ENCODE results near the gene MBD6.
A peak's percentile ranks its signal among the peaks of the same experiment; 100 is the strongest.
"Not testable (repeated sequence)": the region's sequence is repeated elsewhere in the genome, so short reads cannot be mapped to it uniquely, and the experiment has no call there.

The MBD6 gene

DNA sequence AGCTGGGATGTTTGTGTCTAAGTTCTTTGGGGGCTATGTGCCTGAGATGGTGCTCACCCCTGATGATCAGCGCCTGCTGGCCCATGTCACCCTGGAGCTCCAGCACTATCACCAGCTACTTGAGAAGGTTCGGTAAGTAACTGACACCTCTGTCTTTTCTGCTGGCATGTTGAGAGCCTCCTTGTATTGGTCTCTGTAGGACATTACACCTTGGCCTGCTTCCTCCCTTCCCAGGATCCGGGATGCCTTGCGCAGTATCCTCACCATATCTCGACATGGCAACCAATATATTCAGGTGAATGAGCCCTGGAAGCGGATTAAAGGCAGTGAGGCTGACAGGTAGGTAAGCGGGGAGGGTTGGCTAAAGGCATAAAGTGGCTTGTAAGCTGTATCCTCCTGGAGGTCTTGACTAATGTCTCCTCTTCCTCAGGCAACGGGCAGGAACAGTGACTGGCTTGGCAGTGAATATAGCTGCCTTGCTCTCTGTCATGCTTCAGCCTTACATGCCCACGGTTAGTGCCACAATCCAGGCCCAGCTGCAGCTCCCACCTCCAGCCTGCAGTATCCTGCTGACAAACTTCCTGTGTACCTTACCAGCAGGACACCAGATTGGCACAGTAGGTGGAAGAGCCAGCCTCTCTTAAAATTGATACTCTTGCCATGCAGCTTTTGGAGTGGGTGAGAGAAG, 7.8 kb upstream of the MBD6 start:
- no peak for DNase-seq (ENCODE audit: low read depth in 2 of 2)

DNA sequence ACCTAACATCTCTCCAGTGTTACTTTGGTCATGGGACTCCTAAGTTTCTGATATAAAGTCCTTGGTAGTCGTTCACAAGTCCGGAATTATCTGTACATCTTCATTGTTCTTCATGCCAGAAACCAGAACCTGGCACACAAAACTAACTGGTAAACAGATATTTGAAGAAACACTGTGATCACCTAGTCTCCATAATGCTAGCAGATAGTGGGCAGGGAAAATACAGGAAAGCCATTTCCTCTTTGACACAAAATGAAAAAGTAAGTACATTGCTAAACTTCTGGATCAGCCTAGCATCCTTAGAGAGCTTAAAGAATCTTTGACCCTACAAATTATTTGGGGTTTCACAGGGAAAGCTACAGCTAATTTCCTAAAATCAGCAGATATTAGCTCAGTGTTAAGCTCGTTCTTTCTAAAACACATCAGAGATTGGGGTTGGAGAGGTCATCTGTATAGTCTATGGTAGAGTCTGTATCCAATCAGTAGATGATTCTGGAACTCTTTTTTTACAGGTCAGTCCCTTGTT, 7.2 kb upstream of the MBD6 start:
- DNase-seq (ENCODE audit: low read depth in 2 of 2): no peak

DNA sequence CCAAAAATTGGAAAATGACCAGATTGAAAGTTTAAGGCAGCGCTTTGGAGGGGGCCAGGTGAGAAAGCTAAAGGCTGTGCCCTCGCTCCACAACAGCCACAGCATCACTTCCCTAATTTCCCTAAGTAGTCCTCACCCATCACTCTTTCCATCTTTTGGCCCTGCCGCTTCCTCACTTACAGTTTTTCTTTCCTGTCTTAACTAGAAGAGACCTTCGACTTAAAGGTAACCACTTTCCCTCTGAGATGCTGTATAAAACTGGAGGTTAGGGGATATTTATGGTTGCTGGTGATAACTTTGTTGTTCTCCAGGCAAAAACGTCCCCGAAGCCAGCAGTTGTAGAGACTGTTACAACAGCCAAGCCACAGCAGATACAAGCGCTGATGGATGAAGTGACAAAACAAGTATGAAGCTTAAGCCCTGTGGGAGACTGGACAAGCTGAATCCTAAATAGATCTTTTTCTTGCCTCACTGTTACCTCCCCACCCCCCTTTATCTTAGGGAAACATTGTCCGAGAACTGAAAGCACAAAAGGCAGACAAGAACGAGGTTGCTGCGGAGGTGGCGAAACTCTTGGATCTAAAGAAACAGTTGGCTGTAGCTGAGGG, 6.6 kb upstream of the MBD6 start:
- DNase-seq (ENCODE audit: low read depth in 2 of 2): no peak

DNA sequence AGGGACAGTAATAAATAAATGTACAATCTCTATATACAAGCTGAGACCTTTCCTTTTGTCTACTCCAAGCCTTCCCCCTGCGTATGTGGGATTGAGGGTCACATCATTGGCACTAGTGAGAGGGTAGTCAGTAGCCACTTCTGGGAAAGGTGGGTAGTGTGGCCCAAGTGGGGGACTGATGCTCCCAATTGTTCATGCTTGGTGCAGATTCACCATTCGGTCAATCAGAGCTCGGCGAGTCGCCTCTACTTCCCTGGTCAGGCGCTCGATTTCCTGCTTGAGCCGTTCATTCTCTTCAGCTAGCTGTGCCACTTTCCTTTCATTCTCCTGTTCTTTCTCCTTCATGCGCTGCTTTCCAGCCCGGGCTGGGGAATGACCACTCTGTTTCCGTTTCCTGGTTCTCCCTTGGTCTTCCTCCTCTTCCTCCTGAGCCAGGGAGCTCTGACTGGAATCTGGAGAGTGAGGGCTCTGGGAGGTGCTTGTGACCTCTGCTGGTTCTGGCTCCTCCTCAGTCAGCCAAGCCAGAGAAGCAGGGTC, 5.9 kb upstream of the MBD6 start:
- DNase-seq (ENCODE audit: low read depth in 2 of 2): no peak

DNA sequence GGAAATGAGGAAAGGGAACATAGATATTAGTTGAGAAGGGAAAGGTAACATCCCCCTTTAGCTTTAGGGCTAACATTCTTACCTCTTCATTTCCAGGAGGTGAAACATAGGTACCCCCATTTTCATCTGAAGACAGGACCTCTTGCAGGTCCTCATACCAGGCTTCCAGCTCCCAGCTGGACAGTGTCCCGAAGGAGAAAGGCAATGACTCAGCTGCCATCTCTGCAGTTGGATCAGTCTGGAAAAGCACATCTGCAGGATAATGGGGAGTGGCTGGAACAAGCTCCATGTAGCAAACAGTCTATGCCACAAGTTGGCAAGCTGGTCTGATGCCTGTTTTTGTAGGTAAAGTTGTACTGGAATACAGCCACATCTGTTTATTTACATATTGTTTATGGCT, 5.4 kb upstream of the MBD6 start:
- DNase-seq (ENCODE audit: low read depth in 2 of 2): no peak

DNA sequence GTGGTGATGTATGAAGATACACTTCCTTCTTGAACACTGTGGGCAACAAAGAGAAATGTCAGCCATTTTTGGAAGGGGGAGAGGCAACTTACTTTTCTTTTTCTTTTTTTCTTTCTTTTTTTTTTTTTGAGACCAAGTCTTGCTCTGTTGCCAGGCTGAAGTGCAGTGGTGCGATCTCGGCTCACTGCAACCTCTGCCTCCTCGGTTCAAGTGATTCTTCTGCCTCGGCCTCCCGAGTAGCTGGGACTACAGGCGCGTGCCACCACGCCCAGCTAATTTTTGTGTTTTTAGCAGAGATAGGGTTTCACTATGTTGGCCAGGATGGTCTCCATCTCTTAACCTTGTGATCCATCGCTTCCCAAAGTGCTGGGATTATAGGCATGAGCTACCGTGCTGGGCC, 4.9 kb upstream of the MBD6 start:
- DNase-seq (ENCODE audit: low read depth in 2 of 2): not testable (repeated sequence)

DNA sequence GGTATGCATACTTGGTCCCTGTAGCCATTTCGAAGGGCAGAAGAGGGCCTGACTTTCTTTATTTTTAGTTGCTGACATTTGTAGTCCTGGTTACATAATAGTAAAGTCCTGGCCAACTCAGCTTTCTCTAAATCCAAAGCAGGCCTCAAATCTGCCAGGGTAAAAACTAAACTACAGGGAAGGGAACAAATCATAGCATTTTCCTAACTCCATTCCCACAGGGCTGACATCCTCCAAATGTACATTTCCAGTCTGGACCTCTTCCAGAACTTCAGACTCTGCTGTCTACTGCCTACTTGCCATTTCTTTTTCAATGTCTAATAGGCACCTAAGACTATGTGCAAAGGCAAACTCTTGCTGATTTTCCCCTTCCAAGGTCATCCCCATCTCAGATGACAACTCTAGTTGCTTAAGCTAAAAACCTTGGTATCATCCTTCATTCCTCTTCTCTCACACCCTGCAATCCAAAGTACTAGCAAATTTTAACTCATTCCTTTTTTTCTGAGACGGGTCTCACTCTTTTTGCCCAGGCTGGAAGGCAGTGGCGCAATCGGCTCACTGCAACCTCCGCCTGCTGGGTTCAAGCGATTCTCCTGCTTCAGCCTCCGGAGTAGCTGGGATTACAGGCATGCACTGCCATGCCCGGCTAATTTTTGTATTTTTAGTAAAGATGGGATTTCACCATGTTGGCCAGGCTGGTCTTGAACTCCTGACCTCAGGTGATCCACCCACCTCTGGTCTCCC, 4.3 kb upstream of the MBD6 start:
- no peak for DNase-seq (ENCODE audit: low read depth in 2 of 2)

DNA sequence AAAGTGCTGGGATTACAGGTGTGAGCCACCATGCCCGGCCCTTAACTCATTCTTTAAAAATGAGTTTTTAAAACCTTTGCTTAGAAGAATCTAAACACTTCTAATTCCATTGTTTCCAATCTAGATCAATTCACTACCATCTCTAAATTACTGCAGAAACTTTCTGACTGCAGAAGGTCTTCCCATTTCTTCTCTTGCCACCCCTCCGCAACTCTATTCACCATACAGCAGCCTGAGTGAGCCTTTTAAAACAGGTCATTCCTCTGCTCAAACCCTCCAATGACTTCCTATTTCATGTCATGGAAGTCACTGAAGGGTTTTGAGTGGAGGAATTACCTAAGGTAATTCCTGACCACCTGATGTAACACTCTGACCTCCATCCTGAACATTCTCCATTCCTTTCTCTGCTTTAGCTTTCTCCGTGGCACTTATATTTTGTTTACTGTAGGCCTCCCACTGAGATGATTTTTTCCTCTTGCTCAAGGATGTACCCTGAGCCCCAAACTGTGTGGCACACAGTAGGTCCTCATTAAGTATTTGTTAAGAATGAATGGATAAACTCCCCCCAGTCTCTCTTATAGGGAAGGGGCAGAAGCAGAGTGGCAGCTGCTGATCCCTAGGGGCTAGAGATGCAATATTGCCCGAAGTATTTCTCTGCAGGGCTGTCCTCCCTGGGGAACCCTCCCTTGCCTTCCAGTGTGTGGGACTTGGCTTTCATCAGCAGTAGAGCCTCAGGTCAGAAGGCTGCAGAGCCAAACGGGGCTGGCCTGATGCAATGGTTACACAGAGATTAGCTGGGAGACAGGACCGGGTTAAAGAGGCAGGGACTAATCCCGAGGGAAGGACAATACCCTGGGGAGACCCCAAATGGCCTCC, 3.5 kb upstream of the MBD6 start:
- DNase-seq (ENCODE audit: low read depth in 2 of 2): no peak

DNA sequence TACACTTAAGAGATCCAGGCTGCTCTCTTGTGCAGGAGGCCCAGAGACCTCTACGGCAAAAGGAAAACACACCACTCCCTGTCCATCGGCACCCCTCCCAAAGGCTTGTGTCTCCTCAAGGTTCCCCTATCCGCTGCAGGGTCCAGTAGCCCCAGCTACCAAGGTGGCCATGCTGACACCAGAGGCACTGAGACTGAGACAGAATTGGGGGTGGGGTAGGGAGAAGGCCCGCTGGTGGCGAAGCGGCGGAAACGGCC, 2.9 kb upstream of the MBD6 start:
- peak in 1 of 2 donors; percentile 15 for DNase-seq (ENCODE audit: low read depth in 2 of 2)

DNA sequence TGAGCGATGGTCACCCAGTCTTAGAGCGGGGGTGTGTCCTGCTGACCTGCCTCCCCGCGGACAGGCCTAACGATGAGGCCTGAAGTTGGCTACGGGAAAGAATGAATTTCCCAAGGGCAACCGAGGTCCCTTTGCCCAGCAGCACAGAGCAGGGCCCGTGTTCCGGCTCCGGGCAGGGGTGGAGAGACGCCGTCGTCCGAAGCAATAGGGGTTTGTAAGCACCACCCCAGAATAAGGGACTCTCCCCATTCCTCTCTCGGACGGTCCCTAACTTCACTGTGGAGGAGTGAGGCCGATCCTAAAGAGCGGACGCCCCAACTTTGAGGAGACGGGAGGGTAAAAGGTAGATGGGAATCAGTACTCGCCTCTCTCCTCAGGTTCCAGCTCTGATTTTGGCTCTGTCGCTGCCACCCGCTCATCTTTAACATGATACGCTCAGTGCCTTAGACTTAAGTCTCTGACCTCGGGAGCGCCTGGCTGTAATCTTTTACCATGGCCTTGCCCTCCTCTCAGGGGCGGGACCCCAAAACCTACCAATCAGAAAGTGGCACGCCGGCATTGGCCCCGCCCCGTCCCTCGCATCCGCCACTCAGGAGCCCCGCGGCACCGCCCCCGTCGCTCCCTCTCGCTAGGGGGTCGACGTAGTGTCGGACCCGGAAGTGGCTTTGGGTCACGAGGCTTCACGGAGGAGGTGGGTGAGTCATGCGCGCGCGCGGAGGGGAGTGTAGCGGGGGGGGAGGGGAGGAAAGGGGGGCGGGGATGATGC, 2.4 kb upstream of the MBD6 start, which contains the start of gene DDIT3:
DDIT3 (minus strand) TSS at position 462 of the 766 bp plus-strand sequence. CDS start 3,108 bp downstream, outside the sequence.
- DNase-seq (ENCODE audit: low read depth in 2 of 2): peak; percentile 99

DNA sequence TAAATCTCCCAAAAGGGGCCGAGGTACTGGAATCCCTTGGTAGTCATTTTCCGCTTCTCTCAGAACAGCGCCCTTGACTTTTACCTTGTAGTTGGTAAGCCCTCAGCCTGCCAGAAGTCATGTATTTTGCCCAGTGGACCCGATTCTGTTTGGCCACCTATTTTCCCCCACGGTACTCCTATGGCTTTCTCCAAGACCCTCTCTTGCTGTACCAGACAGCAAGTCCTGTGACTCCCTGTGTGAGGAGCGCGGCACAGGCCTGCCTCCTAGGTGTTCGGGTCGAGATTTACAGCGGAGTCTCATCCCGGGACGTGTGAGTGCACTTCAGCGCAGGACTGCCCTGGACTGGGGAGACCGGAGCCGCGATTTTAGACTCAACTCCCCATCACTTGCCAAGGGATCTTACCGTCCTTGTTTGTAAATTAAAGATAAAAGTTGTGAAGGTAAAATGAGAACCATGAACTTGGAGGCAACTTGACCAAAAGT, 1.1 kb upstream of the MBD6 start:
- no peak for DNase-seq (ENCODE audit: low read depth in 2 of 2)

DNA sequence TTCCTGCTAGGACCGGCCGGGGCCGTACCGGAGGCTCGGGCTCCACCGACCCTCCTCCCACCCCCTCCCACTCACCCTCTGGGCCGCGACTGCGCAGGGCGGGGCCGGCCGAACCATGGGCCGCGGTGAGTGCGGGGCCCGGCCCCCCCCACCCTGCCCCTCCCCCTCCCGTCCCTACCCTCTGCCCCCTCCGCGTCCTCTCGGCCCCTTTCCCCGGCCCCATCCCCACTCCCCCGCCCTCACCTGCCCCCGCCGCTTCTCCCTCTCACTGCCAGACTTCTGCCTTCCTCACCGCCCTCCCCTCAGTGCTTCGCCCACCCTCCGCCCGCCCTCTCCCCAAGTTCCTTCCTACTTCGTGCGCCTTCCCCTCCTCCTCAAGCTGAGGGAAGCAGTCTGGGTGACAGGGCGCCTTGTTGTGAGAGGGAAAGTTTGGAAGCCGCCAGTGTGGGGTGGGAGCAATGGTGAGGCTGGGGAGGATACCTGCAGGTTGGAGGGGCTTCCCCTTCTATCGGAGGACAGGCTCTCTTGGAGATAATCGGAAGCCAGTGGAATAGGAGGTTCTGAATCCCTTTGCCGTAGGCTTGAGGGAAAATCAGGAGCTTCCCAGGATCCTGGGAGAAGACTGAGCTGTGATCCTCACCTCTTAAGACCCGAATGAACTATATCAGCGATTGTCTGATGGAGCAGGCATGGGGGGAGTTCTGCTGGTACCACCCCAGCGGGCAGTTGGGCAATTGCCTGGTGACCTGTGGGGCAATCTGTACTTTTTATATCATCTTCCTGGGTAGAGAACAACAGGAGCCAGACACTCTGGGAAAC, 472 bp downstream of the MBD6 start:
- DNase-seq (ENCODE audit: low read depth in 2 of 2): peak in 1 of 2 donors; percentile 36

DNA sequence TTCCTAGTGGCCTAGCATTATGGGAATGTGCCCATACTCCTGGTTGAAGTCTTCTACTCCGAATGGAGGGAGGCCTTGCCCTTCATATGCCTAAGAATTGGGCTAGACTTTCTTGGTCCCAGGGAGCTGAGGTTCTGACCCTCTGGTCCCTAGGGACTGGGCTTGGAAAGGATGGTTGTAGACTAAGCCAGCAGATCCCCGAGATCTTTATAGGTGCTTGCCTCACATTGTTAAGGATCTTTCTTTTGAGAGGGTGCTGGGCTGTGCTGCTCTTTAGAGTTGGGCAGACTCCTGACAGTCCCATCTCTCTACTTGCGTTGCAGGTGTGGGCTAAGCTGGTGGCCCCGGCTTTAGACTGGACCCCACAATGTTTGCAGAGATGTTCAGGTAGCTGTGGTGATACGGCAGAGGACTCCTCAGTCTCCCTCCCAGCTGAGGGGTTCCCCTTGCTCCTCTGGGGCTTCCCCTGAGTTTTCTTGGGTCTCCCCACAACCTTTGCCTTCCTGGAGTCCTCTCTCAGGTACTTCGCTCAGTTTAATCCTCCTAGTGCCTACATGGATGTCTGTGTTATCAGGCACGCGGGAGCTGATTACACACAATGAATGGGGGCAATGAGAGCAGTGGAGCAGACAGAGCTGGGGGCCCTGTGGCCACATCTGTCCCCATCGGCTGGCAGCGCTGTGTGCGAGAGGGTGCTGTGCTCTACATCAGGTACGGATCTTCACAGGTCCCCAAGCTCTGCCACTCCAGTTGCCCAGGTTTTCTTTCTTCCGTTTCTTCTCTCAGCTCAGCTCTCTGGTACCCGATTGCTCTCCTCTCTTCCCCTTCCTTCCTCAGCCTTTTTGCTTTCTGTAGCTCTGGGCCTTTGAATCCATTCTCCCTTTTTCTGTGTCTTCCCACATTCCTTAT, 1.3 kb downstream of the MBD6 start:
- DNase-seq (ENCODE audit: low read depth in 2 of 2): no peak

DNA sequence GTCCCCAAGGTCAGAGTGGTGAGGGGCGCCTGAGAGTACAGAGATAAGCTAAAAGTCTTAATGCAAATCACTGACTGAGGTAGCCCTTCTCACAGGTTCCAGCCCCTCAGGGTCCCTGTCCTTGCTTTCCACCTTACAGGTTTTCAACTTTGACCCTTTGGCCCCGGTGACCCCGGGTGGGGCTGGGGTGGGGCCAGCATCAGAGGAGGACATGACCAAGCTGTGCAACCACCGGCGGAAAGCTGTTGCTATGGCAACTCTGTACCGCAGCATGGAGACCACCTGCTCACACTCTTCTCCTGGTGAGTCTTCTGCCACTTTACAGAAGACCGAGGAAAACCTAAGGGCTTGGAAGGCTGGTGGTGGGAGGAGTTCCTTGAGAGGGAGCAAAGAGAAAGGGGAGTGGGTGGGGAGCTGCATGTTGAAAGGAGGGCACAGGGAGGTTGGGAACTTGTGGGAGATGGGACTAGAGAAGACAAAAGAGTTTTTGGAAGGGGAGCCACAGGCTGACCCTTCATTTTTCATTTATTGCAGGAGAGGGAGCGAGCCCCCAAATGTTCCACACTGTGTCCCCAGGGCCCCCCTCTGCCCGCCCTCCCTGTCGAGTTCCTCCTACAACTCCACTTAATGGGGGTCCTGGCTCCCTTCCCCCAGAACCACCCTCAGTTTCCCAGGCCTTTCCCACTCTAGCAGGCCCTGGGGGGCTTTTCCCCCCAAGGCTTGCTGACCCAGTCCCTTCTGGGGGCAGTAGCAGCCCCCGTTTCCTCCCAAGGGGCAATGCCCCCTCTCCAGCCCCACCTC, 2.4 kb downstream of the MBD6 start:
- no peak for DNase-seq (ENCODE audit: low read depth in 2 of 2)

DNA sequence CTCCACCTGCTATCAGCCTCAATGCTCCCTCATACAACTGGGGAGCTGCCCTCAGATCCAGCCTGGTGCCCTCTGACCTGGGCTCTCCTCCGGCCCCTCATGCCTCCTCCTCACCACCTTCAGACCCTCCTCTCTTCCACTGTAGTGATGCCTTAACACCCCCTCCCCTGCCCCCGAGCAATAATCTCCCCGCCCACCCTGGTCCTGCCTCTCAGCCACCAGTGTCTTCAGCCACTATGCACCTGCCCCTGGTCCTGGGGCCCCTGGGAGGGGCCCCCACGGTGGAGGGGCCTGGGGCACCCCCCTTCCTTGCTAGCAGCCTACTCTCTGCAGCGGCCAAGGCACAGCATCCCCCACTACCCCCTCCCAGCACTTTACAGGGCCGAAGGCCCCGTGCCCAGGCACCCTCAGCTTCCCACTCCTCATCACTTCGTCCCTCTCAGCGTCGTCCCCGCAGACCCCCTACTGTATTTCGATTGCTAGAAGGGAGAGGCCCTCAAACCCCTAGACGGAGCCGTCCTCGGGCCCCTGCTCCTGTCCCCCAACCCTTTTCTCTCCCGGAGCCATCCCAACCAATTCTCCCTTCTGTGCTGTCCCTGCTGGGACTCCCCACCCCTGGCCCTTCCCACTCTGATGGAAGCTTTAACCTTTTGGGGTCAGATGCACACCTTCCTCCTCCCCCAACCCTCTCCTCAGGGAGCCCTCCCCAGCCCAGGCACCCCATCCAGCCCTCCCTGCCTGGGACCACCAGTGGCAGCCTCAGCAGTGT, 3.2 kb downstream of the MBD6 start:
- DNase-seq (ENCODE audit: low read depth in 2 of 2): no peak

DNA sequence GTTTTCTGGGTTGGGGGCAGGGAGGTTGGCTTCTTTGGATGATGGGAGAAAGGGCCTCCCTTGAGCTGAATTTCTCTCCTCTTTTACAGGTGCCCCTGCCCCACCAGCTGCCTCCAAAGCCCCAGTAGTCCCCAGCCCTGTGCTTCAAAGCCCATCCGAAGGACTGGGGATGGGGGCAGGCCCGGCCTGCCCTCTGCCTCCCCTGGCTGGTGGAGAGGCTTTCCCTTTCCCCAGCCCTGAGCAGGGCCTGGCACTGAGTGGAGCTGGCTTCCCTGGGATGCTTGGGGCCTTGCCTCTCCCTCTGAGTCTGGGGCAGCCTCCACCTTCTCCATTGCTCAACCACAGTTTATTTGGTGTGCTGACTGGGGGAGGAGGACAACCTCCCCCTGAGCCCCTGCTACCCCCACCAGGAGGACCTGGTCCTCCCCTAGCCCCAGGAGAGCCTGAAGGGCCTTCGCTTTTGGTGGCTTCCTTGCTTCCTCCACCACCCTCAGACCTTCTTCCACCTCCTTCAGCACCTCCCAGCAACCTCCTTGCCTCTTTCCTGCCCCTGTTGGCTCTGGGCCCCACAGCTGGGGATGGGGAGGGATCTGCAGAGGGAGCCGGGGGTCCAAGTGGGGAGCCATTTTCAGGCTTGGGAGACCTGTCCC, 4.0 kb downstream of the MBD6 start:
- DNase-seq (ENCODE audit: low read depth in 2 of 2): no peak

DNA sequence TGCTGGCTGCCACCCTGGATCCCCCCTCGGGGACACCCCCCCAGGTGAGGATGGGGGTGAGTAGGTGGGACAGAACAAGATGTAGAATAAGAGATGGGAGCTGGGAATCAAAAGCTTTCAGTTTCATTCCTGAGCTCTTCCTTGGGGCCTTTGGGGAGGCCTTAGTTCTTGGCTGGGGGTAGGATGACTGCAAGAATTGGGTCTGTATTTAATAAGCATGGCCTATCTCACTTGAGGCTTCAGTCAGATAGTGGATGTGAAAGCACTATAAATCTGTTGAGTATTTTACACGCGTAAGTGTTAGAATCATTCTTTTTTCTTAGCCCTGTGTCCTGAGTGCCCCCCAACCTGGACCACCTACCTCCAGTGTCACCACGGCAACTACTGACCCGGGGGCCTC, 4.6 kb downstream of the MBD6 start:
- no peak for DNase-seq (ENCODE audit: low read depth in 2 of 2)

Measured in stimulated activated CD4-positive, alpha-beta T cell treated with anti-CD3 and anti-CD28 coated beads, Interleukin-1b, Interleukin-23, amount 100 ng/mL, for 4 hours (primary cell).